ENCODE data around the gene SULF2.

Gene SULF2

DNA sequence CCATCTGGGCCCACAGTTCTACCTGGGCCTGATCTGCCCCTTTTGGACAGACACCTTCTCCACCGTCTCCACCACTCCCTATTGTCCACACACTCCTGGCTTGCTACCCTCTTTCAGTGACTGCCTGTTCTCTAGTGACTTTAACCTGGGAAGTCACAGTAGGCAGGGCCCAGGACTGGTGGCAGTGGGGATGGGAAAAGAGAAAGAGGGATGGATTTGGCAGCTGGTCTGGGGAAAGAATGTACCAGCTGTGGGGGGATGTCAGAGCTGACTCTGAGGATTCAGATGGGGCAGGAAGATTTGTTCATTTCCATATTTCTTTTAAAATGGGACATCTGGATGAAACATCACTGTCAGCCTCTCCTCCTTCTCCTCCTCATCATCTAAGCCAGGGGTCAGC is 85.5 kb downstream of the SULF2 start:
- in situ Hi-C loops (cut with HindIII; ENCODE audit: low pct_unique_long_range_greater_than_20kb, low sequenced_read_pairs), result no loop called here
- no peak for TF ChIP-seq JUND (IDR thresholded peaks at IDR 0.05; ENCODE audit: low read depth)
- DNase-seq (ENCODE audit: low read depth in 1 of 2, low spot score in 1 of 2), result no peak

DNA sequence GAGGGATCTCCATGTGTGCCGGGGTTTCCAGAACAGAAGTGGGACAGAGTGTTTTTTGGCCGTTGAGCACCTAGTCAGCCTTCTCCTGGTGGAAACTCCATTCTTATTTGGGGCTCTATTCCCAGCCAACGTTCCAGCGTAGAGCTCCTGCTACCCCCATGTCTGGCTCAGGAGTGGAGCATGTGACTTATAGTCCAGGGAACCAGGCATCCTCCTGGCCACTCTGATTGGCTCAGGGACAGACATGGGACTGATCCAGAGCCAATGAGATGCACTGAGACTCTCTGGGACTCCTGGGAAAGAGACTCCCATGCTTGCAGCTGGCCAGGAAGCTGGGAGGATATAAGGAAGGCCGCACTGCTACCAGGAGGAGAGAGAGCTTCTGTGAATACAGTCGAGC is 87.1 kb downstream of the SULF2 start:
- in situ Hi-C loops (cut with HindIII; ENCODE audit: low pct_unique_long_range_greater_than_20kb, low sequenced_read_pairs), result no loop called here
- DNase-seq (ENCODE audit: low read depth in 1 of 2, low spot score in 1 of 2), result no peak
- TF ChIP-seq JUND (IDR thresholded peaks at IDR 0.05; ENCODE audit: low read depth), result no peak

DNA sequence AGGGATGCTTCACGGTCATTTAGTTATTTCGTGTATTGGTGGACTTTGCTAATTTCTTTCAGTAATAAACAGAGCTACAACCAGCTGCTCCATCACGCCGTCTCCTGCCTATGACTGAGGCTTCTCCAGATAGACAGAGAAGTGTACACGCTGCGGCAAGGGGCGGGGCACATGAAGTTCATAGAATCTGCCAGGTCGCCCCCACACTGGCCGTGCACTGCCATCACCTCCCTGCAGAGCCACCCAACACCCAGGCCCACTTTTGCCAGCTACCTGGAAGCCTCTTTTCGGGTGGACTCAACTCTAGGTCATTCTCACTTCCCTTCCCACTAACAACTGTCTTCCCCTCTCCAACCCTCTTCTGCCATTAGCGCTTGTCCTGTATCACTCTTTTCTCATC is 88.4 kb downstream of the SULF2 start:
- in situ Hi-C loops (cut with HindIII; ENCODE audit: low pct_unique_long_range_greater_than_20kb, low sequenced_read_pairs), result no loop called here
- DNase-seq (ENCODE audit: low read depth in 1 of 2, low spot score in 1 of 2), result no peak
- TF ChIP-seq JUND (IDR thresholded peaks at IDR 0.05; ENCODE audit: low read depth), result no peak

DNA sequence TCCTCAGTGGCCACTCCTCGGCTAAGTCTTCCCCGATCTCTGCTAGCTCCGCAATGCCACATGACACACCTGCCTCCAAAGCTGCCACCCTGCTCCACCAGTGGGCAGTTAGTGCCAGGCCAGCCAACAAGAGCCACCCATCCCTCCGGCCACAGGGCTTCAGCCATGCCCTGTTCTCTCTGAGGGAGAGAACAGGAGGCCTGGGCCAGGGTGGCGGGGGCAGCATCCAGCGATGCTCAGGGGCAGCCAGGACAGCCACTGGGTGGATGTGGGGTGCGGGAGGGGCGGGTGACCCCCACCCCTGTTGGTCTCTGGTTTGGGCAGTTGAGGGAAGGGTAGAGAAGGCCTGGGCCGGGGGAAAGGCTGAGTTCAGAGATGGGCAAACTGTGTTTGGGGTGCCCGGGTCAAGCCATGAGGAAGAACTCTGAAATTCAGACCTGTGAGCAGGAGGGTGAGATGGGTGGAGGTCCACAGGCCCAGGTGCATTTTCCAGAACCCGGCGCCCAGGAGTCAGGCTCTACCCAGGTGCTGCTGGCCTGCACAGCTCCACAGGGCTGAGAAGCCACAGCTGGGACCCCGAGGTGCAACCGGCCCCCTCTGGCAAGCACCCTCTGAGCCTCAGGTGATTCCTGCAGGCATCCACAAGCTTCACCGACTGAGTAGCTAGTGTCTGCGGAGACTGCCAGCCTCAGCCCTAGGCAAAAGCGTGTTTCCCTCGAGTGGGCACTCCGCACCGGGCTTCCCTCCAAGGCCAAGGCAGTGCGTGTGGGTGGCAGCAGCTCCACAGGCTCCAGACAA is 91.1 kb downstream of the SULF2 start:
- in situ Hi-C loops (cut with HindIII; ENCODE audit: low pct_unique_long_range_greater_than_20kb, low sequenced_read_pairs), result no loop called here
- TF ChIP-seq JUND (IDR thresholded peaks at IDR 0.05; ENCODE audit: low read depth), result no peak
- DNase-seq (ENCODE audit: low read depth in 1 of 2, low spot score in 1 of 2), result no peak

DNA sequence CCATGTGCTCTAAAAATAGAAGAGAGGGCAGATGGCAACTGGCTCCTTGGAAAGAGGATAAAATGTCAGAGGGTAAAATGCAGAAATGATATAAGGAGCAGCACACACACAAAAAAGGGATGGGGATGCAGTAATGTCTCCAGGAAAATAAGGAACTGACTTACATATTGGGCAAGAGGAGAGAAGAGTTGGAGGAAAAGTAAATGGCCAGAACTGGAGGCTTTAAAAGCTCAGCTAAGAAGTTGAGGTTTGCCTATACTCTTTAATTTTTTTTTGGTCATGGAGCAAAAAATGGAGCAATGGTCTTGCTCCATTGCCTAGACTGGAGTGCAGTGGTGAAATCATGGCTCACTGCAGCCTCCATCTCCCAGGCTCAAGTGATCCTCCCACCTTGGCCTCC is 93.7 kb downstream of the SULF2 start:
- DNase-seq (ENCODE audit: low read depth in 1 of 2, low spot score in 1 of 2), result peak in 1 of 2 experiments; percentile 61
- no peak for TF ChIP-seq JUND (IDR thresholded peaks at IDR 0.05; ENCODE audit: low read depth)
- in situ Hi-C loops (cut with HindIII; ENCODE audit: low pct_unique_long_range_greater_than_20kb, low sequenced_read_pairs), result no loop called here

DNA sequence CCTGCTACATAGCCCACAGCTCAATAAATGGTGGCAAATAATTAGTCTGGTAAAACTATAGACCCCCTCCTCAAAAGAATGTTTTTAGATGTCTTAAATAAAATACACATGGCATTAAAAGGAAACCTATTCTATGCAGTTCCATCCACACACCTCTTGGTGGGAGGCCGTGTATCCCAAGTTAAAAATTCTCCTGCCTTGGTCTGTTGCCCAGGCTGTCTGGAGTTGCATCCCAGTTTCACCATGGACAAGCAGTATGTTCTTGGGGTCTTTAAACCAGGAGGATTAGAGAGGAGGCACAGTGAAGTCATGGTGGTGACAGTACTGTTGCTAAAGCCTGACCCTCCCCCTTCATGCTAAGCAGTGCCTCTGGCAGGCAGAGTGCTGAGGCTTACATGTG is 95.5 kb downstream of the SULF2 start:
- in situ Hi-C loops (cut with HindIII; ENCODE audit: low pct_unique_long_range_greater_than_20kb, low sequenced_read_pairs), result no loop called here
- TF ChIP-seq JUND (IDR thresholded peaks at IDR 0.05; ENCODE audit: low read depth), result no peak

DNA sequence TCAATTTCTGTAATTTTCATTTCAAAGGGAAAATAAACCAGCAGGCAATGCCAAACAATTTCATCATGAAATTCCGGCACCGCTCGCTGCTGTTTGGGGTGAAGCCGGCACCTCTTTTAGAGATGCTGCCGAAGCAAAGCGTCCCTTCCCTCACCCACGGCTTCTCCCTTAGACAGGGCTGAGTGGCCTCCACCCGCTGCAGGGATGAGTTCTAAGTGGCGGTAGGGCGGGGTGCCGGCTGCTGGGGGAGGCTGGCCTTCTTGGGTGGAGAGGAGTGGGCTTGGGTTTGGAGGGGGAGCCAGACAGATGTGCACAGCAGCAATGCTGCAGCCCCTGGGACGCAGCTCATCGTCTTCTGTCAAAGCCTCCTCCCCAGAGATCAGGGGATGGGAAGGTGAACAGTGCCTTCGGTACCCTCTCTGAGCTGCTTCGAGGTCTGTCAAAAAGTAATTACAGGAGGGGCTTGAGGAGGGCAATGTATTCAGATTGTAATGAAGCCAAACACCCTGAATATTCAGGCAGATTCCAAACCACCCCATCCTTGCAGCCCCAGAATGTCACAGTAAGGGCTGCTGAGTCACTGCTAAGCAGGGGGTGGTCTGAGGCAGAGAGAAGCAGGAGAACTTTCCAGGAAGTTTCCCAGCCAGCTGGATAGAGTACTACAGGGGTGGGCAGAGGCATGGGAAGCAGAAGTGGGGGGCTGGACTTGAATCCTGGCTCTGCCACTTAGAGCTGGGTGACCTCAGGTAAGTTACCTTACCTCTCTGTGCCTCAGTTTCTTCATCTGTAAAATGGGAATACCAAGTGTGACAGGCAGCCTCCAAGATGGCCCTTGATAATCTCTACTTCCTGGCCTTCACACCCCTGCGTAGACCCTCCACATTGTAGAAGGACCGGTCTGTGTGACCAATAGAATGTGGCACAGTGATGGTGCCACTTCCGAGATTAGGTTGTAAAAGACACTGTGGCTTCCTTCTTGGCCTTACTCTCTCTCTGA is 96.6 kb downstream of the SULF2 start:
- TF ChIP-seq JUND (IDR thresholded peaks at IDR 0.05; ENCODE audit: low read depth), result no peak
- DNase-seq (ENCODE audit: low read depth in 1 of 2, low spot score in 1 of 2), result no peak
- in situ Hi-C loops (cut with HindIII; ENCODE audit: low pct_unique_long_range_greater_than_20kb, low sequenced_read_pairs), result no loop called here

More for the DNA sequence above, 95.5 kb downstream of the SULF2 start:
- no peak for DNase-seq (ENCODE audit: low read depth in 1 of 2, low spot score in 1 of 2)

DNA sequence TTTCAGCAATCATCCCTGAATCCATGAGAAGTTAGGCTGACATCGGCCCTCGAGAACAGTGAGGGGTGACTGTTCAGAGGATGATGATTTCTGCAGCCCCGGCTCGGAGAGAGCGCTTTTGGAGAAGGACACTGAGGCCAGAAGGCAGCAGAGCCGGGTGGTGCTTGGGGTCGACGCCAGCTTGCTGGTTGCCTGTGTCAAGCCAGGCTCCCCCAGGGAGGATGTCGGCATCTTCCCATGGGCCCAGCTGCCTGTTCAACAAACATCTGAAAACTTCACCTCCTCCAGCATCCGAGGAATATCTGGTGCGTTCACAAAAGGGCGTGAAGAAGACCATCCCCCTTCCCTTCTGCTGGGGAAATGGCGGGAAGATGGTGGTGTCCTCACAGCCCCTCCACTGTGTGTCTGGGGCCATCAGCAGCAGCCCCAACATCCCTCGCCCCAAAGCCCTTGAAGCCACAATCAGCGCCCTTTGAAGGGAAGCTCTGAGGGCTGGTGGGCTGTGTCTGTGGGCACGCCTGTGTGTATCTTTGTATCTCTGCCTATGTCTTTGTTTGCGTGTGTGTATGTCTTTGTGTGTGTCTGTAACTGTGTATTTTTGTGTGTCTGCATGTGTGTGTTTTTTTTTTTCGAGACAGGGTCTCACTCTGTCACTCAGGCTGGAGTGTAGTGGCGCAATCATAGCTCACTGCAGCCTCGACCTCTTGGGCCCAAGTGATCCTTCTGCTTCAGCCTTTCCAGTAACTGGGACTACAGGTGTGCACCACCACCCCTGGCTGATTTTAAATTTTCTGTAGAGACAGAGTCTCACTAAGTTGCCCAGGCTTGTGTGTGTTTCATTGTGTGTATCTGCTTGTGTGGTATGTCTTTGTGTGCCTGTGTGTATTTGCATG is 97.9 kb downstream of the SULF2 start:
- DNase-seq (ENCODE audit: low read depth in 1 of 2, low spot score in 1 of 2), result no peak
- in situ Hi-C loops (cut with HindIII; ENCODE audit: low pct_unique_long_range_greater_than_20kb, low sequenced_read_pairs), result no loop called here

DNA sequence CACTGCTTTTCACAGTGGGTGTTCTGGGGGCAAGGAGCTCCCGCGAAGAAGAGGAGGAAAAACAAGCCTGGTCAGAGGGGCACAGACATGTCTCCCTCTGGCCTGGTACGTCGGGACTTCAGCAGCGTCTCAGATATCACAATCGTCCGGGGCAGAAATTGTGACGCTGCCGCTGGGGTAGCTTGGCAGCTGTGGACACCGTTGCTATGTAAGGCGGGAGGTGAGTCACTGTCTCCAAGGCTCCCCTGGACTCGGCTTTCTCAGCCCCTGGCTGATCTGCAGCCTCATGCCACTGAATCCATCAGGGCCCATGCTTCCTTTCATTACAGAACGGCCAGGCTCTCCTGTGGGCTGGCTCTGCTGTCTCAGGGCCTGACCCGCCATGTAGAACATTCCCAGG is 98.7 kb downstream of the SULF2 start:
- TF ChIP-seq JUND (IDR thresholded peaks at IDR 0.05; ENCODE audit: low read depth), result no peak
- in situ Hi-C loops (cut with HindIII; ENCODE audit: low pct_unique_long_range_greater_than_20kb, low sequenced_read_pairs), result no loop called here
- no peak for DNase-seq (ENCODE audit: low read depth in 1 of 2, low spot score in 1 of 2)

More for the DNA sequence above, 97.9 kb downstream of the SULF2 start:
- no peak for TF ChIP-seq JUND (IDR thresholded peaks at IDR 0.05; ENCODE audit: low read depth)

DNA sequence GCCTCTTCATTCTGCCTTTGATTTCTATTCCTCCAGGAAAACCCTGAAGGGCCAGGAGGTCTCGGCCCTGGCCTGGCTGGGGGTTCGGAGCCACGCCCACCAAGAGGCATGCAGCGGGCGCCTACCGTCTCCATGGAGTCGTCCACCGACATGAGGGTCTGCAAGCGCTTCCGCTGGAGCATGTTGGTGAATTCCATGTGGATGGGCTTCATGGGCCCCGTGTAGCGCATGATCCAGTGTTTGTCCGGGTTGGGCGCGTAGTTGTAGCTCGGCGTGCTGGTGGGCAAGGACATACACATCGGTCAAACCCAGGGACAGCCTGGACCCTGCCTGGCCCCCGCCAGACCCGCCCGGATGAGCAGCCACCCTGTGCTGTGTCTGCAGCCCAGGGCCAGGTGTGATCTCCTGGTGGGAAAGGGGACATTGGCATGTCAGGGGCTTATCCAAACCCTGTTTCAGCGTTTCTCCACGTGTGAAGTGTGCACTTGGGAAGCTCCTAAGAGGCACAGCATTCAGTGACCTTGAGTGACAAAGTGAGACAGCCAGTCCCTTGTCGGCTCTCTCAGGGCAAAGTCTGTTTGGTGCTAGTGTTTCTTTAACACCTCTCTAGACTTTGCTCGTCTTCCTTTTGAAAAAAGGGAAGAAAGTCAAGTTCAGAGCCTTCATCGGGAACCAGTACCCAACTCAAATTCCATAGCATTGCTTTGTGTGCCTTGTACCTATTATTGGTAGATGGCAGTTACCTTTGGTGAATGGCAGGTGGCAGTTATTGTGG is 100.8 kb downstream of the SULF2 start:
- in situ Hi-C loops (cut with HindIII; ENCODE audit: low pct_unique_long_range_greater_than_20kb, low sequenced_read_pairs), result no loop called here
- DNase-seq (ENCODE audit: low read depth in 1 of 2, low spot score in 1 of 2), result no peak
- no peak for TF ChIP-seq JUND (IDR thresholded peaks at IDR 0.05; ENCODE audit: low read depth)

DNA sequence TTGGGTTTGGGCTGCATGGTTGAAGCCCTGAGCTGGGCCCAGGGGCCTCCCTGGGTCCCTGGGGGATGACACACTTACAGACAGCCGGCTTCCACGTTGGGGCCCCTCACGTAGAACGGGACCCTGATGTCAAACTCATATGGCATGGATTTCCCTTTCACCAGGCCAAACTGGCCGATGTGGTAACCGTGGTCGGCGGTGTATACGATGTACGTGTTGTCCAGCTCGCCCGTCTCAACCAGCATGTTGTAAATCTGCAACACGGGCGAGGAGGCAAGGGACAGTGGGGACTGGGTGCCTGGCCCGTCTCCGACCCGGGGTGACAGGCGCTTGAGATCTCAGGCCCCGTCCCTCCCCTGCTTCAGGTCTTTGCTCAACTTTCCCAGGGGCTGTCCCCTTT is 102.4 kb downstream of the SULF2 start:
- DNase-seq (ENCODE audit: low read depth in 1 of 2, low spot score in 1 of 2), result no peak
- in situ Hi-C loops (cut with HindIII; ENCODE audit: low pct_unique_long_range_greater_than_20kb, low sequenced_read_pairs), result no loop called here
- no peak for TF ChIP-seq JUND (IDR thresholded peaks at IDR 0.05; ENCODE audit: low read depth)

Data from T47D (cell line).